Heart right ventricle (tissue), 16 donors: ENCODE data around the gene AP5B1. TPM values are rescaled to one million over a fixed set of nuclear protein-coding genes. Genes with fewer than 3 reads are reported as not detected.
A peak's percentile ranks its signal among the peaks of the same experiment; 100 is the strongest.

Experiments
- ATAC-seq, 8 donors: fragments of 200-7000 bp; cut with Tn5 transposase; one replicate each; pipeline ENCODE4 v1.9.1; 2020; ENCODE audit warnings: mild to moderate bottlenecking in 8 of 8, moderate library complexity in 8 of 8, moderate number of reproducible peaks in 1 of 8
- DNase-seq, 2 donors: peaks; one replicate each; pipeline ENCODE4 v3.0.0-alpha.2; 2020
- H3K27ac ChIP-seq, 10 donors: fragments of 200-600 bp; sonication (generic) in 2 of 10; one replicate each; pipeline versions ENCODE4 v1.5.0 to v1.8.0; 2020 to 2022; ENCODE audit warnings: mild to moderate bottlenecking in 3 of 10
- H3K27me3 ChIP-seq, 7 donors: fragments of 200-600 bp; one replicate each; pipeline ENCODE4 v1.8.0; 2021 to 2022; ENCODE audit warnings: mild to moderate bottlenecking in 2 of 7
- H3K36me3 ChIP-seq, 9 donors: fragments of 200-600 bp; sonication (generic) in 1 of 9; one replicate each; pipeline versions ENCODE4 v1.5.0 to v1.8.0; 2020 to 2022; ENCODE audit warnings: mild to moderate bottlenecking in 2 of 9
- H3K4me1 ChIP-seq, 9 donors: fragments of 200-600 bp; sonication (generic) in 1 of 9; one replicate each; pipeline versions ENCODE4 v1.5.0 to v1.8.0; 2020 to 2022; ENCODE audit warnings: mild to moderate bottlenecking in 4 of 9
- H3K4me3 ChIP-seq, 10 donors: fragments of 200-600 bp; sonication (generic) in 2 of 10; one replicate each; pipeline versions ENCODE4 v1.5.0 to v1.8.0; 2020 to 2022; ENCODE audit warnings: mild to moderate bottlenecking in 7 of 10, moderate library complexity in 2 of 10
- H3K9me3 ChIP-seq, 11 donors: fragments of 200-600 bp in 10 of 11; sonication (generic) in 2 of 11; one replicate each; pipeline versions ENCODE4 v1.5.0 to v1.8.0; 2013 to 2022; ENCODE audit warnings: mild to moderate bottlenecking in 2 of 11, control low read depth in 1 of 11, moderate library complexity in 1 of 11
- CTCF ChIP-seq, 9 donors: fragments of 200-600 bp; sonication (generic) in 2 of 9; IDR thresholded peaks; one replicate each; pipeline versions ENCODE4 v1.5.0 to v1.8.0; 2021 to 2022; ENCODE audit warnings: antibody characterized with exemption in 9 of 9, mild to moderate bottlenecking in 5 of 9, moderate library complexity in 1 of 9
- WGBS, 2 donors: extraction: QIAGEN DNeasy Blood & Tissue Kit; methylation state at CpG; one replicate each; pipeline ENCODE4 v1.1.7; 2013; ENCODE audit warnings: inconsistent platforms in 1 of 2; 5-methylcytosine and 5-hydroxymethylcytosine counted together
- intact Hi-C, 10 donors: fragments of 100-400 bp; cut with DNase I; formaldehyde crosslinking; loops; one replicate each; pipeline versions ENCODE4 v1.11.1 to v1.14.2; 2022
- polyA plus RNA-seq, 2 donors: library from polyadenylated mRNA; stranded (reverse); fragments of 200-250 nt; gene quantifications; one replicate each; pipeline ENCODE4 v1.2.3, GENCODE V29; 2013
- total RNA-seq, 10 donors: library from RNA; stranded (reverse); fragmentation: NEBNext Ultra II Directional in 3 of 10; extraction: Animal tissue kit (Norgen Biotek cat#: 25700) in 3 of 10; gene quantifications; one replicate each; pipeline versions ENCODE4 v1.2.1 to v1.2.4, GENCODE V29; 2021 to 2023
- donor health status: Arrhythmogenic right ventricular cardiomyopathy.
- donor health status: ischemic (EF 13 %, LVEDD 7.1; RV severe dilation, severe dysfunction).
- donor health status: healthy with polysubstance abuse.
- donor health status: DM: no; HTN: yes; CAD: no.
- donor health status: DM: no; HTN: no; CAD: no.
- donor health status: ischemic (EF 25% LVEDD 6.9; RV normal size, moderate dysfunction).
- donor health status: ischemic (EF 25% LVEDD 5.7; RV mildly dilated, moderate dysfunction).
- donor health status: healthy.
- donor health status: DM: yes; HTN: yes; CAD: no.
- donor health status: Ischemic cardiomyopathy.
- donor health status: ischemic (EF 35%, LVEDD 5.7; RV mildly dilated, moderate dysfunction).
- donor health status: nonischemic (EF 11% LVEDD 7.7; RV severe dilation, severe dysfunction).
- donor health status: DM: yes; HTN: yes; CAD: no.
- donor health status: PGD.
- donor health status: ischemic (EF 29% LVEDD 5.4; RV normal size, mild dysfunction).
- donor health status: nonischemic (EF 23%, LVEDD 6.1; RV moderate dilation, normal function).

The AP5B1 gene
- total and polyA plus RNA-seq, 12 donors, result 5.0 to 12.8 (median 6.9) TPM

DNA sequence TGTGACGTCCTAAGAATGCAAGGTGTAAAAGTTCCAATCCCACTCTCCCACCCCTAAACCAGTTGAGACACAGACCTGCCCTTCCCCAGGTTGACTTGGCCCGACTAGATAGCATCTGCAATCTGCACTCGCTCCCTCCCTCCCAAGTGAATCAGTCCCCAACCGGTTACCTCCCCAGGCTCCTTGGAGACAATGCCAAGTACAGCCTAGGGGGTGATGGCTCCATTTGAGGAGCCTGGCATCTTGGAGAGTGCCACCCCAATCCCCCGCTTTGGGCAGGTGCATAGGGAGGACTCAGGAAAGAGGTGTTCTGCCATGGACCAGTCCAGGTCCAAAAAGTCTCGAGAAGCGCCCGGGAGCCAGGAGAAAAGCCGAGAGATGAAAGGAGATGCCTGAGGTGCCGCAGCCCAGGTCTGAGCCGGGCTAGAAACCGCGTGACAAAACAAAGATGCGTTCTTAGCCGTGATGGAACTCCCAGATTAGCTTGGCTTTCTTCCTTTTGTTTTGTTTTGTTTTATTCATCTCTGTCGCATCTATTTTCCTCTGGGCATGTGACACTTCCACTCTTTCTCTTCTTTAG, 34.3 kb upstream of the AP5B1 start:
- H3K9me3 ChIP-seq, result no peaks in the 10 kb centered on the region
- ATAC-seq (no peak), DNase-seq (no peak)
- WGBS, 2 donors, result 89 to 91% methylated on average over 16 of the region's 16 CpGs
- H3K27ac ChIP-seq, result no peak overlapping the region
- no peak for TF ChIP-seq CTCF (IDR thresholded peaks at IDR 0.05)
- peaks cover 0 to 7% (median 0%) of the 10 kb centered on the region in 7 donors for H3K27me3 ChIP-seq
- intact Hi-C loops, result loop anchor here in 9 of 10 donors (5.0 to 10.0 kb wide), 7 partner anchors 33 to 190 kb away; partner anchors contain the start of genes AP5B1 (in 4 of the 9) and KAT5 (in 1 of the 9)
- H3K4me1 ChIP-seq, result peaks cover 2 to 33% (median 11%) of the 10 kb centered on the region in 9 donors
- no peak overlapping the region for H3K4me3 ChIP-seq
- peaks cover 0 to 7% (median 0%) of the 10 kb centered on the region in 9 donors for H3K36me3 ChIP-seq

DNA sequence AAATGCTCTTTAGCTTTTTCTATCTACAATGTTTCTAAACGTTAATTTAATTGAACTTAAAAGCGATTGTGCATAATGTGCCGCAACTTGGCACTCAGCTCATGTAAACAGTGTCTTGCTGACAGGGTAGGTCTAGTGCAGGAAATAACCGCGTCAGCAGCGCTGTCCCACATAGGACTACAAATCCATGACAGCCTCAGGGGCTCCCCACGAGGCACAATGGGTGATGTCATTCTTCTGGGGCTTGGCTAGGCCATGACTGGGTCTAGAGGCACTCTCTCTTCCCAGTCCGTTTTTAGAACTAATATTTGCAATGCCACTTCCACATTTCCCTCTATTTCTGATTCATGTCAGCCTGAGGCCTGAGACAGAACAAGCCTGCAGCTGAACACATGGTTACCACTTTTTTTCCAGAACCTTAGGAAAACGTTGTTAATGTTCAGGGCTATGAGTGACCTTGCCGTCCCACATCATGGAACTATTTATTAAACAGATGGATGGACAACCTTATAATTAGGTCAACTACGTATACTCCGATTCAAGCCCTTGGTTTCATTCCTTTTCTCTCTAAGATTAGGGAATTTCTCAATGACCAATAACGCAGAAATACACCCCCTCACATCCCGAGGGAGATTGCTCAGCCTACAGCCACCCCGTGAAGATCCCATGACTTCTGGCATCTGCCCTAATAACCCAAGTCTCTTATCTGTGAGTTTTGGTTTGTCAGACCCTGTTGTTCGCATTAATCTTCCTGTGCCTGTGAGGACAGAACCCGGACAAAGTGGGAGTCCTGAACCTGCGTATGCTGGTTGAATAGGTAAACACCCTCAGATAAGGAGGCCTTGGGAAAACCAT, 33.6 kb upstream of the AP5B1 start:
- no peak overlapping the region for H3K4me3 ChIP-seq
- intact Hi-C loops, result loop anchor here in 5 of 10 donors (5.0 to 10.0 kb wide), 4 partner anchors 50 to 190 kb away; no protein-coding TSS in a partner anchor
- ATAC-seq (peak in 4 of 8 donors; percentile 25 to 56 (median 48)), DNase-seq (no peak)
- H3K36me3 ChIP-seq, result peaks cover 0 to 7% (median 0%) of the 10 kb centered on the region in 9 donors
- WGBS, 2 donors, result 61 to 62% methylated on average over 18 of the region's 18 CpGs
- peak overlapping the region in 1 of 10 donors; percentile 33 for H3K27ac ChIP-seq
- no peaks in the 10 kb centered on the region for H3K9me3 ChIP-seq
- TF ChIP-seq CTCF (IDR thresholded peaks at IDR 0.05), result no peak
- peaks cover 0 to 8% (median 0%) of the 10 kb centered on the region in 7 donors for H3K27me3 ChIP-seq
- peaks cover 2 to 33% (median 11%) of the 10 kb centered on the region in 9 donors for H3K4me1 ChIP-seq

- ATAC-seq (peak in 1 of 8 donors; percentile 63), DNase-seq (no peak)
- intact Hi-C loops, result loop anchor here in 5 of 10 donors (5.0 to 10.0 kb wide), 4 partner anchors 47 to 187 kb away; no protein-coding TSS in a partner anchor
- H3K4me3 ChIP-seq, result no peak overlapping the region
- H3K4me1 ChIP-seq, result peaks cover 2 to 25% (median 5%) of the 10 kb centered on the region in 9 donors
- H3K9me3 ChIP-seq, result no peaks in the 10 kb centered on the region
- no peak for TF ChIP-seq CTCF (IDR thresholded peaks at IDR 0.05)
- WGBS, 2 donors, result 43 to 50% methylated on average over 19 of the region's 19 CpGs
- H3K27ac ChIP-seq, result no peak overlapping the region
- H3K36me3 ChIP-seq, result peaks cover 0 to 7% (median 0%) of the 10 kb centered on the region in 9 donors
- H3K27me3 ChIP-seq, result peaks cover 0 to 30% (median 7%) of the 10 kb centered on the region in 7 donors
These were observed 31.1 kb upstream of the AP5B1 start for GRCh38 chr11:65811764-65812475.
